Measurements from ENCODE around the gene COL8A1.
"Not testable (repeated sequence)": the region's sequence is repeated elsewhere in the genome, so short reads cannot be mapped to it uniquely, and the experiment has no call there.

DNA sequence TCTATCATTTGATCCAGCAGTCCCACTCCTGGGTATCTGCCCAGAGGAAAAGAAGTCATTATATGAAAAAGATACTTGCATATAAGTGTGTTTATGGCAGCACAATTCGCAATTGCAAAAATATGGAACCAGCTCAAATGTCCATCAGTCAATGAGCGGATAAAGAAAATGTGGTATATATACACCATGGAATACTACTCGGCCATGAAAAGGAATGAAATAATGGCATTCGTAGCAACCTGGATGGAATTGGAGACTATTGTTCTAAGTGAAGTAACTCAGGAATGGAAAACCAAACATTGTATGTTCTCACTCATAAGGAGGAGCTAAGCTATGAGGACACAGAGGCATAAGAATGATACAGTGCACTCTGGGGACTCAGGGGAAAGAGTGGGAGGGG is 203.6 kb downstream of the COL8A1 start:
- not testable (repeated sequence) for TF ChIP-seq POLR2A (IDR thresholded peaks at IDR 0.05)
- TF ChIP-seq, protein P1, sequence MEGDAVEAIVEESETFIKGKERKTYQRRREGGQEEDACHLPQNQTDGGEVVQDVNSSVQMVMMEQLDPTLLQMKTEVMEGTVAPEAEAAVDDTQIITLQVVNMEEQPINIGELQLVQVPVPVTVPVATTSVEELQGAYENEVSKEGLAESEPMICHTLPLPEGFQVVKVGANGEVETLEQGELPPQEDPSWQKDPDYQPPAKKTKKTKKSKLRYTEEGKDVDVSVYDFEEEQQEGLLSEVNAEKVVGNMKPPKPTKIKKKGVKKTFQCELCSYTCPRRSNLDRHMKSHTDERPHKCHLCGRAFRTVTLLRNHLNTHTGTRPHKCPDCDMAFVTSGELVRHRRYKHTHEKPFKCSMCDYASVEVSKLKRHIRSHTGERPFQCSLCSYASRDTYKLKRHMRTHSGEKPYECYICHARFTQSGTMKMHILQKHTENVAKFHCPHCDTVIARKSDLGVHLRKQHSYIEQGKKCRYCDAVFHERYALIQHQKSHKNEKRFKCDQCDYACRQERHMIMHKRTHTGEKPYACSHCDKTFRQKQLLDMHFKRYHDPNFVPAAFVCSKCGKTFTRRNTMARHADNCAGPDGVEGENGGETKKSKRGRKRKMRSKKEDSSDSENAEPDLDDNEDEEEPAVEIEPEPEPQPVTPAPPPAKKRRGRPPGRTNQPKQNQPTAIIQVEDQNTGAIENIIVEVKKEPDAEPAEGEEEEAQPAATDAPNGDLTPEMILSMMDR (IDR thresholded peaks at IDR 0.05): not testable (repeated sequence)

Data from vagina (tissue), 2 donors.